Measurements from ENCODE around the gene METTL16.

Gene METTL16

GRCh38 chr17:2485970-2486369 is 25.7 kb downstream of the METTL16 start:
- no peak overlapping the region for H3K4me2 ChIP-seq (ENCODE audit: low read depth, low read length, poor library complexity, severe bottlenecking)
- no peak overlapping the region for H3K4me3 ChIP-seq (ENCODE audit: low read length, poor library complexity, severe bottlenecking)
- no peaks in the 10 kb centered on the region for H3K27me3 ChIP-seq (ENCODE audit: insufficient read depth, low read length, poor library complexity, severe bottlenecking)
- TF ChIP-seq EZH2phosphoT487 (IDR thresholded peaks at IDR 0.05; ENCODE audit: borderline replicate concordance), result no peak
- H3K36me3 ChIP-seq (ENCODE audit: insufficient read depth, low read length), result no peaks in the 10 kb centered on the region
- peaks cover 39% of the 10 kb centered on the region for H3K79me2 ChIP-seq (ENCODE audit: insufficient read depth, low read length)
- H3K9ac ChIP-seq (ENCODE audit: low read depth, low read length, poor library complexity, severe bottlenecking), result no peak overlapping the region
- H3K9me2 ChIP-seq (replicated peaks; ENCODE audit: low read depth, low read length), result no peaks in the 10 kb centered on the region
- H3F3A ChIP-seq (ENCODE audit: low read depth), result no peaks in the 10 kb centered on the region
- H4K20me1 ChIP-seq (ENCODE audit: insufficient read depth, low read length, poor library complexity, severe bottlenecking), result peaks cover 12% of the 10 kb centered on the region
- H3K4me1 ChIP-seq (ENCODE audit: insufficient read depth, low read length, poor library complexity, severe bottlenecking), result peaks cover 12% of the 10 kb centered on the region
- H2AFZ ChIP-seq (ENCODE audit: low read length), result no peak overlapping the region
- no peaks in the 10 kb centered on the region for H3K9me3 ChIP-seq (ENCODE audit: insufficient read depth, low read depth, low read length)

- no peak overlapping the region for H2AFZ ChIP-seq (ENCODE audit: low read length)
- no peak overlapping the region for H3K9ac ChIP-seq (ENCODE audit: low read depth, low read length, poor library complexity, severe bottlenecking)
- no peaks in the 10 kb centered on the region for H3K9me3 ChIP-seq (ENCODE audit: insufficient read depth, low read depth, low read length)
- H3K4me1 ChIP-seq (ENCODE audit: insufficient read depth, low read length, poor library complexity, severe bottlenecking), result peaks cover 12% of the 10 kb centered on the region
- no peaks in the 10 kb centered on the region for H3F3A ChIP-seq (ENCODE audit: low read depth)
- H3K9me2 ChIP-seq (replicated peaks; ENCODE audit: low read depth, low read length), result no peaks in the 10 kb centered on the region
- no peak overlapping the region for H3K4me2 ChIP-seq (ENCODE audit: low read depth, low read length, poor library complexity, severe bottlenecking)
- no peaks in the 10 kb centered on the region for H3K27me3 ChIP-seq (ENCODE audit: insufficient read depth, low read length, poor library complexity, severe bottlenecking)
- H3K4me3 ChIP-seq (ENCODE audit: low read length, poor library complexity, severe bottlenecking), result no peak overlapping the region
- peaks cover 12% of the 10 kb centered on the region for H4K20me1 ChIP-seq (ENCODE audit: insufficient read depth, low read length, poor library complexity, severe bottlenecking)
- TF ChIP-seq EZH2phosphoT487 (IDR thresholded peaks at IDR 0.05; ENCODE audit: borderline replicate concordance) (no peak), CTCF (conservative IDR thresholded peaks at IDR 0.05; ENCODE audit: low read length) (no peak)
- no peaks in the 10 kb centered on the region for H3K36me3 ChIP-seq (ENCODE audit: insufficient read depth, low read length)
- peaks cover 41% of the 10 kb centered on the region for H3K79me2 ChIP-seq (ENCODE audit: insufficient read depth, low read length)
These were observed 26.1 kb downstream of the METTL16 start for GRCh38 chr17:2485543-2485942.

GRCh38 chr17:2484876-2485275 is 26.8 kb downstream of the METTL16 start:
- no peak overlapping the region for H2AFZ ChIP-seq (ENCODE audit: low read length)
- no peaks in the 10 kb centered on the region for H3K9me2 ChIP-seq (replicated peaks; ENCODE audit: low read depth, low read length)
- no peak overlapping the region for H3K4me3 ChIP-seq (ENCODE audit: low read length, poor library complexity, severe bottlenecking)
- no peak overlapping the region for H3K9ac ChIP-seq (ENCODE audit: low read depth, low read length, poor library complexity, severe bottlenecking)
- peaks cover 12% of the 10 kb centered on the region for H4K20me1 ChIP-seq (ENCODE audit: insufficient read depth, low read length, poor library complexity, severe bottlenecking)
- no peaks in the 10 kb centered on the region for H3F3A ChIP-seq (ENCODE audit: low read depth)
- peaks cover 45% of the 10 kb centered on the region for H3K79me2 ChIP-seq (ENCODE audit: insufficient read depth, low read length)
- no peaks in the 10 kb centered on the region for H3K9me3 ChIP-seq (ENCODE audit: insufficient read depth, low read depth, low read length)
- no peak overlapping the region for H3K4me2 ChIP-seq (ENCODE audit: low read depth, low read length, poor library complexity, severe bottlenecking)
- no peaks in the 10 kb centered on the region for H3K27me3 ChIP-seq (ENCODE audit: insufficient read depth, low read length, poor library complexity, severe bottlenecking)
- no peak for TF ChIP-seq CTCF (conservative IDR thresholded peaks at IDR 0.05; ENCODE audit: low read length)
- no peak for TF ChIP-seq EZH2phosphoT487 (IDR thresholded peaks at IDR 0.05; ENCODE audit: borderline replicate concordance)
- H3K4me1 ChIP-seq (ENCODE audit: insufficient read depth, low read length, poor library complexity, severe bottlenecking), result peaks cover 12% of the 10 kb centered on the region
- no peaks in the 10 kb centered on the region for H3K36me3 ChIP-seq (ENCODE audit: insufficient read depth, low read length)

GRCh38 chr17:2483084-2483483 is 28.6 kb downstream of the METTL16 start:
- no peak overlapping the region for H3K4me3 ChIP-seq (ENCODE audit: low read length, poor library complexity, severe bottlenecking)
- no peak overlapping the region for H3K4me2 ChIP-seq (ENCODE audit: low read depth, low read length, poor library complexity, severe bottlenecking)
- no peaks in the 10 kb centered on the region for H3K9me3 ChIP-seq (ENCODE audit: insufficient read depth, low read depth, low read length)
- TF ChIP-seq CTCF (conservative IDR thresholded peaks at IDR 0.05; ENCODE audit: low read length), result no peak
- TF ChIP-seq EZH2phosphoT487 (IDR thresholded peaks at IDR 0.05; ENCODE audit: borderline replicate concordance), result no peak
- no peak overlapping the region for H2AFZ ChIP-seq (ENCODE audit: low read length)
- H3K36me3 ChIP-seq (ENCODE audit: insufficient read depth, low read length), result peaks cover 5% of the 10 kb centered on the region; the same call in 1 of the 2 replicates
- H3K79me2 ChIP-seq (ENCODE audit: insufficient read depth, low read length), result peaks cover 50% of the 10 kb centered on the region
- H3F3A ChIP-seq (ENCODE audit: low read depth), result no peaks in the 10 kb centered on the region
- H3K9ac ChIP-seq (ENCODE audit: low read depth, low read length, poor library complexity, severe bottlenecking), result no peak overlapping the region
- H3K4me1 ChIP-seq (ENCODE audit: insufficient read depth, low read length, poor library complexity, severe bottlenecking), result peaks cover 12% of the 10 kb centered on the region
- no peaks in the 10 kb centered on the region for H3K27me3 ChIP-seq (ENCODE audit: insufficient read depth, low read length, poor library complexity, severe bottlenecking)
- H4K20me1 ChIP-seq (ENCODE audit: insufficient read depth, low read length, poor library complexity, severe bottlenecking), result peaks cover 12% of the 10 kb centered on the region
- H3K9me2 ChIP-seq (replicated peaks; ENCODE audit: low read depth, low read length), result no peaks in the 10 kb centered on the region
